GM12878 (cell line): Measurements from ENCODE around the gene PRG2. TPM values are rescaled to one million over a fixed set of nuclear protein-coding genes. Genes with fewer than 3 reads are reported as not detected.

Experiments used
- CREM ChIP-seq: IDR thresholded peaks from 2 replicates; pipeline ENCODE4 v1.6.1; 2014; ENCODE audit warnings: antibody characterized with exemption, low read depth
- FOXM1 ChIP-seq: IDR thresholded peaks from 2 replicates; pipeline ENCODE4 v1.6.1; 2012; ENCODE audit warnings: low read depth, mild to moderate bottlenecking, inconsistent platforms, low read length, moderate library complexity
- HDAC2 ChIP-seq: fragments of 200-600 bp; sonication (generic); IDR thresholded peaks from 2 replicates; pipeline ENCODE4 v1.6.1; 2017
- IRF3 ChIP-seq: fragments of 450-650 bp; IDR thresholded peaks from 2 replicates; pipeline ENCODE4 v1.6.1; 2014; ENCODE audit warnings: mild to moderate bottlenecking
- JUNB ChIP-seq: IDR thresholded peaks from 2 replicates; pipeline ENCODE4 v1.6.1; 2016; ENCODE audit warnings: antibody characterized with exemption, mild to moderate bottlenecking
- KAT2A ChIP-seq: conservative IDR thresholded peaks from 2 replicates; pipeline ENCODE4 v1.6.1; 2011; ENCODE audit warnings: low read depth, low read length; ENCODE audit not compliant: control insufficient read depth
- KDM1A ChIP-seq: fragments of 200-600 bp; sonication (generic); IDR thresholded peaks from 2 replicates; pipeline ENCODE4 v1.6.1; 2016; ENCODE audit warnings: borderline replicate concordance
- LARP7 ChIP-seq: fragments of 450-650 bp; IDR thresholded peaks from 2 replicates; pipeline ENCODE4 v1.6.1; 2017; ENCODE audit warnings: mild to moderate bottlenecking
- MEF2A ChIP-seq: IDR thresholded peaks from 2 replicates; pipeline ENCODE4 v1.6.1; 2011; ENCODE audit warnings: low read depth, mild to moderate bottlenecking, low read length, moderate library complexity; ENCODE audit not compliant: insufficient read depth
- MEF2B ChIP-seq: fragments of 450-650 bp; IDR thresholded peaks from 2 replicates; pipeline ENCODE4 v1.6.1; 2018; ENCODE audit warnings: mild to moderate bottlenecking, moderate library complexity; ENCODE audit not compliant: partially characterized antibody, poor library complexity, severe bottlenecking
- MLLT1 ChIP-seq: fragments of 450-650 bp; IDR thresholded peaks from 2 replicates; pipeline ENCODE4 v1.6.1; 2016; ENCODE audit warnings: mild to moderate bottlenecking
- MTA2 ChIP-seq: fragments of 450-650 bp; IDR thresholded peaks from 2 replicates; pipeline ENCODE4 v1.6.1; 2016; ENCODE audit warnings: low read depth, mild to moderate bottlenecking, moderate library complexity
- NRF1 ChIP-seq: conservative IDR thresholded peaks from 2 replicates; pipeline ENCODE4 v1.6.1; 2011; ENCODE audit warnings: mild to moderate bottlenecking, low read depth, low read length, improper control_type of control experiment
- PML ChIP-seq: IDR thresholded peaks from 2 replicates; pipeline ENCODE4 v1.6.1; 2012; ENCODE audit warnings: low read length, inconsistent platforms
- RBBP5 ChIP-seq: fragments of 200-600 bp; sonication (generic); conservative IDR thresholded peaks from 2 replicates; pipeline ENCODE4 v1.6.1; 2016
- TBL1XR1 ChIP-seq: IDR thresholded peaks from 2 replicates; pipeline ENCODE4 v1.6.1; 2012; ENCODE audit warnings: low read depth, low read length, improper control_type of control experiment
- TCF12 ChIP-seq: IDR thresholded peaks from 2 replicates; pipeline ENCODE4 v1.6.1; 2011; ENCODE audit warnings: low read depth, mild to moderate bottlenecking, low read length
- ZBTB40 ChIP-seq: fragments of 450-650 bp; IDR thresholded peaks from 2 replicates; pipeline ENCODE4 v1.6.1; 2016; ENCODE audit warnings: mild to moderate bottlenecking, moderate library complexity, borderline replicate concordance
- ZNF24 ChIP-seq: fragments of 450-650 bp; IDR thresholded peaks from 2 replicates; pipeline ENCODE4 v1.6.1; 2017; ENCODE audit warnings: antibody characterized with exemption, mild to moderate bottlenecking
- ZNF592 ChIP-seq: fragments of 450-650 bp; IDR thresholded peaks from 2 replicates; pipeline ENCODE4 v1.6.1; 2017; ENCODE audit warnings: mild to moderate bottlenecking, moderate library complexity
- ZZZ3 ChIP-seq: IDR thresholded peaks from 2 replicates; pipeline ENCODE4 v1.6.1; 2011; ENCODE audit warnings: low read depth; ENCODE audit not compliant: control insufficient read depth, insufficient read length
- polyA plus RNA-seq, 11 experiments: library from polyadenylated mRNA; depleted of rRNA in 4 of 11; unstranded in 6 of 11; stranded (reverse) in 5 of 11; fragments of >200 nt; fragmentation: Nextera tagmentation in 4 of 11; fragmentation: Illumina TruSeq in 1 of 11; extraction: Ambion mirVana in 4 of 11; extraction: Trizol in 1 of 11; gene quantifications; 1 replicate in 1 of 11; 2 replicates in 10 of 11; pipeline versions ENCODE4 v1.2.1 to v1.2.3, GENCODE V29; 2011 to 2016; ENCODE audit warnings: inconsistent platforms in 2 of 11, missing spikeins in 2 of 11, low read depth in 1 of 11
- total RNA-seq, 4 experiments: library from RNA; depleted of rRNA in 3 of 4; stranded (reverse); fragments of >200 nt in 3 of 4; fragmentation: Illumina TruSeq in 1 of 4; extraction: Trizol in 1 of 4; gene quantifications; 2 replicates each; pipeline versions ENCODE4 v1.2.1 to v1.2.3, GENCODE V29; 2013 to 2021

PRG2 gene
- total and polyA plus RNA-seq, 10 of the 15 experiments (the other 5 are each of a cell fraction or from before 2014, with no cell fraction given) = 0.10 to 1.7 (median 0.56) TPM; not detected in 2

GRCh38 chr11:57424792-57425564 lies 34.5 kb upstream of the PRG2 start (continued):
- TF ChIP-seq IRF3 (no peak), PML (peak; percentile 94), ZNF592 (0 out of 2 replicates have a peak, but pooled peaks have one; percentile 31), KAT2A (no peak), ZZZ3 (no peak), TCF12 (peak; percentile 98), LARP7 (no peak), CREM (peak; percentile 91), JUNB (peak; percentile 96), NRF1 (no peak), TBL1XR1 (peak; percentile 85; the same call in 1 of the 2 replicates), MLLT1 (peak; percentile 43), ZNF24 (no peak), MEF2B (peak; percentile 97), HDAC2 (no peak), ZBTB40 (no peak), MTA2 (peak; percentile 88), KDM1A (no peak), FOXM1 (peak; percentile 97), MEF2A (peak; percentile 20; the same call in 1 of the 2 replicates), RBBP5 (no peak)
